ENCODE results near the gene DYNLRB1. TPM values are rescaled to one million over a fixed set of nuclear protein-coding genes. Genes with fewer than 3 reads are reported as not detected.

DYNLRB1 gene
- total and polyA plus RNA-seq, 9 of the 15 experiments (the other 6 are each of a cell fraction or from before 2014, with no cell fraction given): 48.7 to 358 (median 121) TPM

DNA sequence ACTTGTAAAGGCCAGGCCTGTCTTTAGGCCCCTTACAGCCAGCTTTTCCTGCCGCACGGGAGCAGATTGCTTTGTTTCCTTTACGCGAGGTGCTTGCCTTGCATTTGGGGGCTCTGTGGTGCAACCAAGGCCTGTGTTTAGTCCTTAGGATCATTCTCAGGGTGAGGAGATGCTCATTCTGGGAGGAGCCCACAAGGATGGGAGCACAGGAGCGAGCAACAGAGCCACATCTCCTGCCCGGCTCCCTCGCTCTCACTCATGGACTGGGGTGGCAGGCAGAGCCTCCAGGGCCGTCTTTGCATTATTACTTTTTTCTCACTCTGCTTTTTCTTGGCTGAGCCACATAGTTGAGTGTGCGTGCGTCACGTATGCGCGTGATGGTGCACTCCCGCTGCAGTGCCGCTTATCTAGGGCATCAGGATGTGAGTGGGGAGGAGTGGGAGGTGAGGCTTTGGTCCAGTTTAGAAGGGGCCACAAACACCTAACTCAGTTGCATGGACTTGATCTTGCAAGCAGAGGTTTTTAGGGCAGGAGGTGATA is 19.1 kb downstream of the DYNLRB1 start (continued):
- TF ChIP-seq CBX5 (IDR thresholded peaks at IDR 0.05; ENCODE audit: borderline replicate concordance, low read depth): no peak

DNA sequence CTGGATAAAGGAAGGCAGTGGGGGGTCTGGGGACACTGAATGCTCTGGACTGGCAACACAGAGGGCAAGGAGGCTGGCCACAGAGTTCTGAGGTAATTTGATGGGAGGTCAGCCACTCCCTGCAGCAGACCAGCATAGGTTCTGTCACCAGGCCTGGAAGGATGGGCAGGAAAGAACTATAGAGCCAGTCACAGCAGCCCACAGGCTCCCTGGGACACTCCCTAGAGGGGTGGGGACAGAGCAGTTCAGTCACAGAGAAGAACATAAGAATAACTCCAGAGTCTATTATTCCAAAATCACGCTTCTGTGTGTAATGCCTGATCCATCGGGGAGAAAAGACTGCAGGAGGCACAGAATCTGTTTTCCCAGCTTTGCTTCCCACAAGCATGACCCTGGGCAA is 19.6 kb downstream of the DYNLRB1 start:
- Histone ChIP-seq H4K20me1 (replicated peaks; ENCODE audit: control insufficient read depth, insufficient read depth, low read length) (0 out of 2 replicates have a peak, but pooled peaks cover 3% of the 10 kb centered on the region), H2AFZ (ENCODE audit: low read depth, low read length) (no peak overlapping the region), H3K9me3 (replicated peaks; ENCODE audit: control insufficient read depth, insufficient read depth, low read depth, low read length) (no peaks in the 10 kb centered on the region), H3K4me2 (ENCODE audit: insufficient read depth, low read length) (no peak overlapping the region), H3K4me1 (replicated peaks in 1 of 2; ENCODE audit: control insufficient read depth in 2 of 2, insufficient read depth in 2 of 2, low read length in 2 of 2) (peaks cover 0 to 3% of the 10 kb centered on the region in 2 experiments; a peak in 1 of 5 replicates), H3K9me1 (ENCODE audit: control insufficient read depth, insufficient read depth, low read length) (no peaks in the 10 kb centered on the region), H3K36me3 (ENCODE audit: control insufficient read depth, insufficient read depth, low read length) (peaks cover 71% of the 10 kb centered on the region), H3K9ac (ENCODE audit: insufficient read depth in 1 of 2, low read depth in 2 of 2, low read length in 2 of 2) (no peak overlapping the region), H3K79me2 (ENCODE audit: control insufficient read depth, insufficient read depth, low read length) (peaks cover 4% of the 10 kb centered on the region; the same call in 1 of the 3 replicates), H3K4me3 (no peak overlapping the region), H3K27me3 (ENCODE audit: control insufficient read depth in 2 of 2, insufficient read depth in 2 of 2, low read length in 2 of 2) (no peaks in the 10 kb centered on the region), H3K27ac (ENCODE audit: extremely low read depth, low read depth, low read length) (no peak overlapping the region)
- in situ Hi-C loops (cut with MboI) (loop anchor here (10.0 kb wide), 1 partner anchor 169 kb away; the partner anchor contains the start of gene TP53INP2), intact Hi-C loops (cut with micrococcal nuclease) (loop anchor here (5.0 kb wide), 3 partner anchors 231 to 344 kb away; no protein-coding TSS in a partner anchor)
- DNase-seq (ENCODE audit: extremely low read depth in 1 of 4, low spot score in 3 of 4) (no peak), ATAC-seq (no peak), FAIRE-seq (no peak)
- TF ChIP-seq POU5F1 (IDR thresholded peaks at IDR 0.05; ENCODE audit: borderline replicate concordance, low read depth, low read length, partially characterized antibody): no peak
- no peak for TF ChIP-seq ARNT (IDR thresholded peaks at IDR 0.05)
- no peak for TF ChIP-seq ZNF197 (CRISPR knock-in tag; IDR thresholded peaks at IDR 0.05; ENCODE audit: low read depth)
- TF ChIP-seq, protein P1, sequence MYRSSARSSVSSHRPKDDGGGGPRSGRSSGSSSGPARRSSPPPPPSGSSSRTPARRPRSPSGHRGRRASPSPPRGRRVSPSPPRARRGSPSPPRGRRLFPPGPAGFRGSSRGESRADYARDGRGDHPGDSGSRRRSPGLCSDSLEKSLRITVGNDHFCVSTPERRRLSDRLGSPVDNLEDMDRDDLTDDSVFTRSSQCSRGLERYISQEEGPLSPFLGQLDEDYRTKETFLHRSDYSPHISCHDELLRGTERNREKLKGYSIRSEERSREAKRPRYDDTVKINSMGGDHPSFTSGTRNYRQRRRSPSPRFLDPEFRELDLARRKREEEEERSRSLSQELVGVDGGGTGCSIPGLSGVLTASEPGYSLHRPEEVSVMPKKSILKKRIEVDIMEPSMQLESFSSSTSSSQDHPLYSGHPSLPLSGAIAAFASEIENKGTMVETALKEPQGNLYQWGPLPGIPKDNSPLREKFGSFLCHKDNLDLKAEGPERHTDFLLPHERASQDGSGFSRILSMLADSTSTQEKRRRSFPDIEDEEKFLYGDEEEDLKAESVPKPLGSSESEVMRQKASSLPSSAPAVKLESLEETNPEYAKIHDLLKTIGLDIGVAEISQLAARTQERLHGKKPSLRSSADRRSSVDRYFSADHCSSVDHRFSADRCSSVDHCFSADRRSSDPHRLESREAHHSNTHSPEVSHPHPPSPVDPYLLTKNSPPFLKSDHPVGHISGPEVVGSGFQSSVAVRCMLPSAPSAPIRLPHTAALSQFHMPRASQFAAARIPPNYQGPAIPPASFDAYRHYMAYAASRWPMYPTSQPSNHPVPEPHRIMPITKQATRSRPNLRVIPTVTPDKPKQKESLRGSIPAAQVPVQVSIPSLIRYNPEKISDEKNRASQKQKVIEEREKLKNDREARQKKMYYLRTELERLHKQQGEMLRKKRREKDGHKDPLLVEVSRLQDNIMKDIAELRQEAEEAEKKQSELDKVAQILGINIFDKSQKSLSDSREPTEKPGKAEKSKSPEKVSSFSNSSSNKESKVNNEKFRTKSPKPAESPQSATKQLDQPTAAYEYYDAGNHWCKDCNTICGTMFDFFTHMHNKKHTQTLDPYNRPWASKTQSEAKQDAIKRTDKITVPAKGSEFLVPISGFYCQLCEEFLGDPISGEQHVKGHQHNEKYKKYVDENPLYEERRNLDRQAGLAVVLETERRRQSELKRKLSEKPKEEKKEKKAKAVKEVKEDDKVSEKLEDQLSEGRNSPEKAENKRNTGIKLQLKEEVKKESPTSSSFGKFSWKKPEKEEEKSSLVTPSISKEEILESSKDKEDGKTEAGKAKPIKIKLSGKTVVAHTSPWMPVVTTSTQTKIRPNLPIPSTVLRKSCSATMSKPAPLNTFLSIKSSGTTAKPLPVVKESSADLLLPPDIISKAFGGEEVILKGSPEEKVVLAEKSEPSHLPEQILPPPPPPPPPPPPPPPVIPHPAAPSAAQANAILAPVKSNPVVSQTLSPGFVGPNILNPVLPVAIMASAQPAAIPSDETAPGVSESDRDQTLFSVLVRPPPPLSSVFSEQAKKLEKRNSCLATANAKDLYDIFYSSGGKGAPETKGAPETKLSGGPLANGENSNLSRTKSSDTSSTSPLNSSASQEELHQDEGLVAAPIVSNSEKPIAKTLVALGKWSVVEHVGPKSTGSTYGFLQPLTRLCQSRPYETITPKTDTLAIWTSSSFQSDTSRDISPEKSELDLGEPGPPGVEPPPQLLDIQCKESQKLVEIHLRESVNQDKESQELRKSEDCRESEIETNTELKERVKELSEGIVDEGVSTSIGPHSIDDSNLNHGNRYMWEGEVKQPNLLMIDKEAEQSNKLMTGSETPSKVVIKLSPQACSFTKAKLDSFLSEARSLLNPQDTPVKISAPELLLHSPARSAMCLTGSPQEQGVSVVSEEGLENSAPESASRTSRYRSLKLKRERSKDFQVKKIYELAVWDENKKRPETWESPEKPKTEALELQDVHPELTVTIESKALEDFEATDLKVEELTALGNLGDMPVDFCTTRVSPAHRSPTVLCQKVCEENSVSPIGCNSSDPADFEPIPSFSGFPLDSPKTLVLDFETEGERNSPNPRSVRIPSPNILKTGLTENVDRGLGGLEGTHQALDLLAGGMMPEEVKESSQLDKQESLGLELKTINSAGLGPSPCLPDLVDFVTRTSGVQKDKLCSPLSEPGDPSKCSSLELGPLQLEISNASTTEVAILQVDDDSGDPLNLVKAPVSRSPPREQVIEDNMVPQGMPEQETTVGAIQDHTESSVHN (IDR thresholded peaks at IDR 0.05; ENCODE audit: borderline replicate concordance in 1 of 2, low read depth in 1 of 2): no peak
- WGBS (ENCODE audit: insufficient coverage, low coverage, missing lambda C conversion rate): 91% methylated on average over 2 of the region's 2 CpGs
- BruUV-seq (replicated peaks): no TSS peak
- ChIA-PET POLR2A (interaction anchor here (0.9 kb wide), 1 partner anchor 319 kb away, joined by 3 read pairs; no protein-coding TSS in a partner anchor), CTCF (ENCODE audit: low intra/inter-chr PET ratio) (interaction anchor here (0.6 kb wide), 1 partner anchor 199 kb away, joined by 3 read pairs; no protein-coding TSS in a partner anchor)

All from K562 (cell line).